SK-N-SH (cell line): ENCODE results near the gene MIOS.

Experiments used
- CHD2 ChIP-seq: fragments of 150-350 bp; IDR thresholded peaks from 2 replicates; pipeline ENCODE4 v1.6.1; 2018; ENCODE audit warnings: low read length; ENCODE audit not compliant: partially characterized antibody
- EP300 ChIP-seq, 2 experiments: IDR thresholded peaks; 2 replicates each; pipeline versions ENCODE4 v1.4.0 to v1.6.1; 2012; ENCODE audit warnings: borderline replicate concordance in 1 of 2, low read depth in 1 of 2, low read length in 1 of 2
- FOXJ3 ChIP-seq: sonication (generic); formaldehyde crosslinking; IDR thresholded peaks from 2 replicates; pipeline ENCODE4 v1.5.1; 2020; ENCODE audit warnings: mild to moderate bottlenecking, missing genetic modification reagents
- GABPA ChIP-seq: IDR thresholded peaks from 2 replicates; pipeline ENCODE4 v1.4.0; 2012; ENCODE audit warnings: low read depth, mild to moderate bottlenecking
- JUND ChIP-seq: IDR thresholded peaks from 2 replicates; pipeline ENCODE4 v1.4.0; 2012
- MAX ChIP-seq: IDR thresholded peaks from 2 replicates; pipeline ENCODE4 v1.4.0; 2012; ENCODE audit warnings: low read depth
- POLR2AphosphoS5 ChIP-seq: IDR thresholded peaks from 2 replicates; pipeline ENCODE4 v1.6.1; 2012; ENCODE audit warnings: low read depth, low read length
- RXRA ChIP-seq: IDR thresholded peaks from 2 replicates; pipeline ENCODE4 v1.4.0; 2012; ENCODE audit warnings: low read depth, mild to moderate bottlenecking, borderline replicate concordance
- TAF1 ChIP-seq: IDR thresholded peaks from 2 replicates; pipeline ENCODE4 v1.6.1; 2012; ENCODE audit warnings: low read depth, mild to moderate bottlenecking, low read length, moderate library complexity, borderline replicate concordance
- TCF12 ChIP-seq: IDR thresholded peaks from 2 replicates; pipeline ENCODE4 v1.4.0; 2012
- TF ChIP-seq, protein P1 (sequence below): fragments of 200-600 bp; sonication (generic); IDR thresholded peaks from 2 replicates; pipeline ENCODE4 v1.6.1; 2017; ENCODE audit warnings: antibody characterized with exemption, mild to moderate bottlenecking, moderate library complexity
- TF ChIP-seq, protein P2 (sequence below): fragments of 150-350 bp; IDR thresholded peaks from 2 replicates; pipeline ENCODE4 v1.6.1; 2017; ENCODE audit warnings: antibody characterized with exemption, low read length, low read depth, borderline replicate concordance
- TF ChIP-seq, protein P3 (sequence below): IDR thresholded peaks from 2 replicates; pipeline ENCODE4 v1.6.1; 2012; ENCODE audit warnings: mild to moderate bottlenecking, low read depth, low read length, moderate library complexity

DNA sequence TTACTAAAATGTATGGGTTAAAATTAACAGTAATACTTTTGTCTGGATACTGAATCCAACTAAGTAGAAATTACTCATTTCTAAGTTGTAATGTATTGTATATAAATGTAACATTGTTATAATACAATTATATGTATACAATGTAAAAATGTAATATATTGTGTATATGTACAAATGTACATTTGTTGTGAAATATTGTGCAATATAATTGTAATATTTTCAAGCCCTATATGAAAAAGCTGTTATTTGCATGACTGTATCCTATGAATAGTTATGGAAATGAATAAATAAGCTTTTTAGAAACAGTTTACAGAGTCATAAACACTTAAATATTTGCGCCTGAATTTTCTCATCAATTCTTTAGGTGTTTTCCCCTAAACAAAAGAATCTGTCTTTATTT lies 53.6 kb downstream of the MIOS start:
- TF ChIP-seq, protein P1, sequence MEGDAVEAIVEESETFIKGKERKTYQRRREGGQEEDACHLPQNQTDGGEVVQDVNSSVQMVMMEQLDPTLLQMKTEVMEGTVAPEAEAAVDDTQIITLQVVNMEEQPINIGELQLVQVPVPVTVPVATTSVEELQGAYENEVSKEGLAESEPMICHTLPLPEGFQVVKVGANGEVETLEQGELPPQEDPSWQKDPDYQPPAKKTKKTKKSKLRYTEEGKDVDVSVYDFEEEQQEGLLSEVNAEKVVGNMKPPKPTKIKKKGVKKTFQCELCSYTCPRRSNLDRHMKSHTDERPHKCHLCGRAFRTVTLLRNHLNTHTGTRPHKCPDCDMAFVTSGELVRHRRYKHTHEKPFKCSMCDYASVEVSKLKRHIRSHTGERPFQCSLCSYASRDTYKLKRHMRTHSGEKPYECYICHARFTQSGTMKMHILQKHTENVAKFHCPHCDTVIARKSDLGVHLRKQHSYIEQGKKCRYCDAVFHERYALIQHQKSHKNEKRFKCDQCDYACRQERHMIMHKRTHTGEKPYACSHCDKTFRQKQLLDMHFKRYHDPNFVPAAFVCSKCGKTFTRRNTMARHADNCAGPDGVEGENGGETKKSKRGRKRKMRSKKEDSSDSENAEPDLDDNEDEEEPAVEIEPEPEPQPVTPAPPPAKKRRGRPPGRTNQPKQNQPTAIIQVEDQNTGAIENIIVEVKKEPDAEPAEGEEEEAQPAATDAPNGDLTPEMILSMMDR: no peak
- TF ChIP-seq CHD2: no peak
- TF ChIP-seq TAF1: no peak
- no peak for TF ChIP-seq MAX
- no peak for TF ChIP-seq POLR2AphosphoS5
- TF ChIP-seq EP300 (IDR thresholded peaks at IDR 0.05; ENCODE audit: borderline replicate concordance in 1 of 2, low read depth in 1 of 2, low read length in 1 of 2): no peak
- TF ChIP-seq, protein P2, sequence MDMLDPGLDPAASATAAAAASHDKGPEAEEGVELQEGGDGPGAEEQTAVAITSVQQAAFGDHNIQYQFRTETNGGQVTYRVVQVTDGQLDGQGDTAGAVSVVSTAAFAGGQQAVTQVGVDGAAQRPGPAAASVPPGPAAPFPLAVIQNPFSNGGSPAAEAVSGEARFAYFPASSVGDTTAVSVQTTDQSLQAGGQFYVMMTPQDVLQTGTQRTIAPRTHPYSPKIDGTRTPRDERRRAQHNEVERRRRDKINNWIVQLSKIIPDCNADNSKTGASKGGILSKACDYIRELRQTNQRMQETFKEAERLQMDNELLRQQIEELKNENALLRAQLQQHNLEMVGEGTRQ: no peak
- TF ChIP-seq TCF12: no peak
- TF ChIP-seq, protein P3, sequence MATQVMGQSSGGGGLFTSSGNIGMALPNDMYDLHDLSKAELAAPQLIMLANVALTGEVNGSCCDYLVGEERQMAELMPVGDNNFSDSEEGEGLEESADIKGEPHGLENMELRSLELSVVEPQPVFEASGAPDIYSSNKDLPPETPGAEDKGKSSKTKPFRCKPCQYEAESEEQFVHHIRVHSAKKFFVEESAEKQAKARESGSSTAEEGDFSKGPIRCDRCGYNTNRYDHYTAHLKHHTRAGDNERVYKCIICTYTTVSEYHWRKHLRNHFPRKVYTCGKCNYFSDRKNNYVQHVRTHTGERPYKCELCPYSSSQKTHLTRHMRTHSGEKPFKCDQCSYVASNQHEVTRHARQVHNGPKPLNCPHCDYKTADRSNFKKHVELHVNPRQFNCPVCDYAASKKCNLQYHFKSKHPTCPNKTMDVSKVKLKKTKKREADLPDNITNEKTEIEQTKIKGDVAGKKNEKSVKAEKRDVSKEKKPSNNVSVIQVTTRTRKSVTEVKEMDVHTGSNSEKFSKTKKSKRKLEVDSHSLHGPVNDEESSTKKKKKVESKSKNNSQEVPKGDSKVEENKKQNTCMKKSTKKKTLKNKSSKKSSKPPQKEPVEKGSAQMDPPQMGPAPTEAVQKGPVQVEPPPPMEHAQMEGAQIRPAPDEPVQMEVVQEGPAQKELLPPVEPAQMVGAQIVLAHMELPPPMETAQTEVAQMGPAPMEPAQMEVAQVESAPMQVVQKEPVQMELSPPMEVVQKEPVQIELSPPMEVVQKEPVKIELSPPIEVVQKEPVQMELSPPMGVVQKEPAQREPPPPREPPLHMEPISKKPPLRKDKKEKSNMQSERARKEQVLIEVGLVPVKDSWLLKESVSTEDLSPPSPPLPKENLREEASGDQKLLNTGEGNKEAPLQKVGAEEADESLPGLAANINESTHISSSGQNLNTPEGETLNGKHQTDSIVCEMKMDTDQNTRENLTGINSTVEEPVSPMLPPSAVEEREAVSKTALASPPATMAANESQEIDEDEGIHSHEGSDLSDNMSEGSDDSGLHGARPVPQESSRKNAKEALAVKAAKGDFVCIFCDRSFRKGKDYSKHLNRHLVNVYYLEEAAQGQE: no peak
- no peak for TF ChIP-seq JUND
- no peak for TF ChIP-seq GABPA
- TF ChIP-seq RXRA: no peak
- TF ChIP-seq FOXJ3 (CRISPR knock-in tag): no peak
